Endothelial cell of umbilical vein (primary cell): ENCODE data around the gene CNTD1. TPM values are rescaled to one million over a fixed set of nuclear protein-coding genes. Genes with fewer than 3 reads are reported as not detected.

Source experiments
- BruUV-seq: library from RNA; stranded (reverse); fragments of 400-500 nt; replicated peaks from 2 replicates; lab custom pipeline; 2021; lab: Mats Ljungman, UMichigan
- CTCF ChIA-PET: fragments of 300-600, 350-600 bp; sonication (Branson Sonifier 250); formaldehyde crosslinking; loops from one replicate; lab custom pipeline; 2021; ENCODE audit warnings: antibody characterized with exemption, inconsistent platforms; lab: Charles Lee
- POLR2A ChIA-PET: fragments of 300-600, 350-600 bp; sonication (Branson Sonifier 250); formaldehyde crosslinking; loops from one replicate; lab custom pipeline; 2021; ENCODE audit warnings: antibody characterized with exemption, inconsistent platforms; lab: Charles Lee
- DNase-seq: peaks from one replicate; pipeline ENCODE4 v3.0.0-alpha.2; 2011; ENCODE audit warnings: low read depth, low spot score
- FAIRE-seq: peaks from 2 replicates; lab custom pipeline; 2011; peaks lifted over from hg19 to GRCh38; lab: Jason Lieb, UNC
- H2AFZ ChIP-seq: 2 replicates; pipeline ENCODE4 v1.6.0; 2012; ENCODE audit warnings: low read depth, low read length, control low read depth, inconsistent platforms
- H3K27ac ChIP-seq: 2 replicates; pipeline ENCODE4 v1.5.1; 2011; ENCODE audit warnings: low read depth, mild to moderate bottlenecking, control low read depth, low read length, moderate library complexity; ENCODE audit not compliant: insufficient read depth
- H3K27me3 ChIP-seq, 2 experiments: 2 replicates each; pipeline versions ENCODE4 v1.6.0 to v1.6.1; 2011; ENCODE audit warnings: low read length in 2 of 2, mixed read lengths in 1 of 2; ENCODE audit not compliant: control insufficient read depth in 2 of 2, insufficient read depth in 2 of 2
- H3K36me3 ChIP-seq, 2 experiments: 2 replicates in 1 of 2; 3 replicates in 1 of 2; pipeline ENCODE4 v1.5.1; 2011; ENCODE audit warnings: low read length in 2 of 2, mild to moderate bottlenecking in 1 of 2, moderate library complexity in 1 of 2; ENCODE audit not compliant: control insufficient read depth in 2 of 2, insufficient read depth in 2 of 2; ENCODE audit errors: extremely low read depth in 1 of 2
- H3K4me1 ChIP-seq: 3 replicates; pipeline ENCODE4 v1.5.1; 2011; ENCODE audit warnings: mild to moderate bottlenecking, low read length; ENCODE audit not compliant: control insufficient read depth, insufficient read depth; ENCODE audit errors: extremely low read depth
- H3K4me2 ChIP-seq: 2 replicates; pipeline ENCODE4 v1.6.1; 2011; ENCODE audit warnings: low read length, control low read depth, mixed read lengths; ENCODE audit not compliant: insufficient read depth
- H3K4me3 ChIP-seq, 3 experiments: fragments of 200-600 bp in 1 of 3; sonication (generic), shearing (Covaris generic) in 1 of 3; replicated peaks in 1 of 3; 2 replicates each; pipeline ENCODE4 v1.5.1; 2011 to 2016; ENCODE audit warnings: control low read depth in 3 of 3, low read length in 3 of 3, mild to moderate bottlenecking in 2 of 3, inconsistent platforms in 1 of 3, low read depth in 1 of 3, moderate library complexity in 1 of 3; ENCODE audit not compliant: insufficient read depth in 1 of 3
- H3K79me2 ChIP-seq: 2 replicates; pipeline ENCODE4 v1.6.0; 2012; ENCODE audit warnings: low read length, inconsistent platforms; ENCODE audit not compliant: control insufficient read depth, insufficient read depth
- H3K9ac ChIP-seq: replicated peaks from 2 replicates; pipeline ENCODE3; 2011; ENCODE audit warnings: low read length, control low read depth; ENCODE audit not compliant: insufficient read depth; ENCODE audit errors: extremely low read depth
- H3K9me1 ChIP-seq: replicated peaks from 3 replicates; pipeline ENCODE4 v1.6.0; 2011; ENCODE audit warnings: mild to moderate bottlenecking, low read length; ENCODE audit not compliant: control insufficient read depth, insufficient read depth; ENCODE audit errors: extremely low read depth
- H3K9me3 ChIP-seq: replicated peaks from 2 replicates; pipeline ENCODE4 v1.5.1; 2012; ENCODE audit warnings: low read length, inconsistent platforms; ENCODE audit not compliant: control insufficient read depth, insufficient read depth
- H4K20me1 ChIP-seq: replicated peaks from 2 replicates; pipeline ENCODE3; 2011; ENCODE audit warnings: mild to moderate bottlenecking, low read length; ENCODE audit not compliant: control insufficient read depth, insufficient read depth; ENCODE audit errors: extremely low read depth
- CTCF ChIP-seq, 2 donors: IDR thresholded peaks; 1 replicate in 1 of 2; 2 replicates in 1 of 2; pipeline ENCODE4 v1.5.1; 2011; ENCODE audit warnings: low read length in 2 of 2, mild to moderate bottlenecking in 2 of 2, moderate library complexity in 2 of 2, control low read depth in 1 of 2, inconsistent platforms in 1 of 2, low read depth in 1 of 2; ENCODE audit not compliant: insufficient read depth in 1 of 2; ENCODE audit errors: extremely low read depth in 1 of 2
- EZH2 ChIP-seq: IDR thresholded peaks from 2 replicates; pipeline ENCODE4 v1.6.1; 2012; ENCODE audit warnings: borderline replicate concordance, low read depth, mild to moderate bottlenecking, moderate library complexity, low read length, inconsistent platforms; ENCODE audit not compliant: severe bottlenecking
- FOS ChIP-seq: IDR thresholded peaks from 2 replicates; pipeline ENCODE4 v1.6.1; 2011; ENCODE audit warnings: mild to moderate bottlenecking, low read length, moderate library complexity, borderline replicate concordance; ENCODE audit not compliant: insufficient read depth
- GATA2 ChIP-seq: IDR thresholded peaks from 2 replicates; pipeline ENCODE4 v1.7.0; 2011; ENCODE audit warnings: low read depth, mild to moderate bottlenecking, moderate library complexity, mixed read lengths, low read length; ENCODE audit not compliant: insufficient read length, insufficient read depth
- JUN ChIP-seq: IDR thresholded peaks from 2 replicates; pipeline ENCODE4 v1.6.1; 2011; ENCODE audit warnings: borderline replicate concordance, low read depth; ENCODE audit not compliant: insufficient read length, insufficient read depth
- MYC ChIP-seq: IDR thresholded peaks from one replicate; pipeline ENCODE4 v1.6.1; 2011; ENCODE audit warnings: mild to moderate bottlenecking, low read depth, low read length
- POLR2A ChIP-seq: IDR thresholded peaks from 2 replicates; pipeline ENCODE4 v1.6.1; 2012; ENCODE audit warnings: low read depth, mild to moderate bottlenecking, control low read depth, low read length
- POLR2AphosphoS5 ChIP-seq: IDR thresholded peaks from 2 replicates; pipeline ENCODE4 v1.6.1; 2012; ENCODE audit warnings: low read depth, mild to moderate bottlenecking, control low read depth, low read length, moderate library complexity; ENCODE audit not compliant: insufficient read depth
- dilution Hi-C: fragments of 300-500 bp; cut with MboI; formaldehyde crosslinking; loops from one replicate; pipeline ENCODE4 v1.15.0; 2019; ENCODE audit warnings: low sequenced_read_pairs; ENCODE audit not compliant: extremely low pct_ligation_motif_present
- intact Hi-C: fragments of 100-400 bp; cut with micrococcal nuclease; formaldehyde crosslinking; loops from one replicate; pipeline ENCODE4 v1.10.0; 2022
- polyA plus RNA-seq, 4 experiments: library from polyadenylated mRNA; depleted of rRNA in 3 of 4; stranded (reverse) in 3 of 4; unstranded in 1 of 4; fragments of >200 nt; gene quantifications; 2 replicates each; pipeline versions ENCODE4 v1.2.1 to v1.2.3, GENCODE V29; 2011 to 2012; ENCODE audit warnings: missing spikeins in 1 of 4
- total RNA-seq: library from RNA; stranded (reverse); gene quantifications from 2 replicates; pipeline ENCODE4 v1.2.3, GENCODE V29; 2021
- TF ChIP-seq, protein P1 (sequence below): IDR thresholded peaks from 2 replicates; pipeline ENCODE4 v1.6.1; 2011; ENCODE audit not compliant: insufficient read depth, insufficient read length

Gene CNTD1
- total and polyA plus RNA-seq, 2 donors (not counting 3 experiments of a cell fraction or from before 2014, with no cell fraction given), result not detected

DNA sequence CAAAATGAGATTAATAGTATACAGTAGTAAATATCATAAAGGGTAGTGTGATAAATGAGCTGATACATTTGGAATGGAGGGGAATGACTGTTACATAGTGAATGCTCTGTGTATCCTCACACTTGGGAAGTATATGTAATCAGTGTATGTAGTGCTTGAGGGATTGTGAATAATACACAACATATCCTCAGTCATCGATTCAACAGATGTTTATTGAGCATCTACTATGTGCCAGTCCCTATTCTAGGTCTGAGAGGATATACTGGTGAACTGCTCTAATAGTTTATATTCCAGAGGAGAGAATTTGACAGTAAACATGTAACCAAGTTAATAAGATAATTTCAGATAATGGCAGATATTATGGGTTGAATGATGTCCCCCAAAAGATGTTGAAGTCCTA lies 28.8 kb downstream of the CNTD1 start:
- peaks cover 6 to 13% of the 10 kb centered on the region in 2 experiments for H3K27me3 ChIP-seq
- BruUV-seq, result no TSS peak
- H2AFZ ChIP-seq, result no peak overlapping the region
- DNase-seq (no peak), FAIRE-seq (no peak)
- H3K9ac ChIP-seq, result no peak overlapping the region
- peaks cover 10% of the 10 kb centered on the region for H3K4me1 ChIP-seq
- no peak overlapping the region for H3K4me2 ChIP-seq
- ChIA-PET CTCF (interaction anchor here (1.1 kb wide), 1 partner anchor 100 kb away, joined by 3 read pairs; no protein-coding TSS in a partner anchor), POLR2A (no interaction called here)
- intact Hi-C loops (no loop called here), dilution Hi-C loops (no loop called here)
- no peak overlapping the region for H3K27ac ChIP-seq
- H3K36me3 ChIP-seq, result no peaks in the 10 kb centered on the region
- H4K20me1 ChIP-seq, result no peaks in the 10 kb centered on the region
- H3K79me2 ChIP-seq, result peaks cover 12% of the 10 kb centered on the region
- no peaks in the 10 kb centered on the region for H3K9me3 ChIP-seq
- no peak for TF ChIP-seq CTCF (IDR thresholded peaks at IDR 0.05; ENCODE audit: extremely low read depth in 1 of 2, insufficient read depth in 1 of 2, low read depth in 1 of 2, low read length in 2 of 2)
- no peak for TF ChIP-seq FOS
- TF ChIP-seq GATA2, result no peak
- no peak for TF ChIP-seq MYC
- TF ChIP-seq, protein P1, sequence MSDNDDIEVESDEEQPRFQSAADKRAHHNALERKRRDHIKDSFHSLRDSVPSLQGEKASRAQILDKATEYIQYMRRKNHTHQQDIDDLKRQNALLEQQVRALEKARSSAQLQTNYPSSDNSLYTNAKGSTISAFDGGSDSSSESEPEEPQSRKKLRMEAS, result no peak
- no peak for TF ChIP-seq POLR2A
- no peak for TF ChIP-seq EZH2
- no peak for TF ChIP-seq JUN
- no peak for TF ChIP-seq POLR2AphosphoS5
- H3K4me3 ChIP-seq, result no peak overlapping the region
- H3K9me1 ChIP-seq, result no peaks in the 10 kb centered on the region
